C4-2B (cell line): ENCODE results near the gene MAP7D1.

Experiments used
- CTCF ChIP-seq: fragments of 450-650 bp; conservative IDR thresholded peaks from 2 replicates; pipeline ENCODE4 v1.5.1; 2017; ENCODE audit warnings: mild to moderate bottlenecking
- ZFX ChIP-seq: fragments of 450-650 bp; IDR thresholded peaks from 2 replicates; pipeline ENCODE4 v1.6.1; 2017

GRCh38 chr1:36123356-36123755 lies 32.6 kb upstream of the MAP7D1 start:
- TF ChIP-seq CTCF (no peak), ZFX (no peak)
